HG02840 (cell line): ENCODE data around the gene CAPRIN2.

ENCODE experiments used
- ATAC-seq: cut with Tn5 transposase; IDR thresholded peaks from one replicate; pipeline ENCODE4 v1.9.1; 2021; ENCODE audit warnings: mild to moderate bottlenecking, moderate library complexity, moderate number of reproducible peaks; ENCODE audit not compliant: unreplicated experiment, low FRiP score

CAPRIN2 gene

DNA sequence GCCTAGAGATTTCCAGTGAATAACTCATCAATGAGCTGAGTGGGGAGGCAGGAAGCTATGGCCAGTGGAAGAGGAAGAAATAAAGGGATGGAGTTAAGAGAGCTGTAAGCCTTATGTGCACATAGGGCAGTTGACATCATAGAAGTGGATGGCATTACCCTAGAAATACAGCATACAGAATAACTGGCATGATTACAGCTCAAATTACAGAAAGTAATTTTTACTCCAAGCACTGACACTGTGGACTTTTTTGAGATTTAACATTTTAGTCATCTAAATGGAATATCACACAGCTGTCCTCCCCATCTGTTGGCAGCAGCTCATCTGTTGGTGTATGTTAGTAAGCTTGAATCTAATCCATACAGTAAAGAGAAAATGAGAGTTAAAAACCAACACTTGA is 53.7 kb downstream of the CAPRIN2 start:
- ATAC-seq, result no peak

DNA sequence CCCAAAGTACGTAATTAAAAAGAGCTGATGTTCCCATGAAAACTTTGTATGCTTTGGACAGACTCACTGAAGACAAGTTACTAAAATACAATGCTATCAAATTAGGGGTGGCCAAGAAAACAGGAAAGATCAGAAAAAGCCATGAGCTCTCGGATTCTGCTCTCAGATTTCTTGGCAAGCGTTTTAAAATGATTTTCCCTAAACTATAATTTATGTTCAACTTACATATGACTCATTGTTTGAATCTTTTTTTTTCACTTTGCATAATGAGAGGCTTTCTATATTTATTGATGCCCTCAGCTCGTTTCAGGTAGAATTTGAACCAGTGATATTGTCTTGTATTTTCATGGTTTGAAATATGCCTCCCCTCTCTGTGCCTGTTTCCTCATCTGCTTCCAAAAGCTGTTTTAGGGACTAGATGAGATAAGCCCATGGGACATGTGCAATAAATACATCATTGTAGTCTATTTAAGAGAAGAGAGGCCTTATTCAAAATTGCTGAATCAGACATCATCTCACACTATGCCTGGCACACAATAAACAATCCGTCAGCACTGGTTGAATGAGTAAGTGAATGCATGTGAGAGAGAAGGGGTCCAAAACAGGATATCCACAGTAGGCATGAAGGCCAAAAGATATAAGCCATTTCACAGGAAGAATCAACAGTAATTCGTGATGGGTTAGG is 54.4 kb downstream of the CAPRIN2 start:
- ATAC-seq, result no peak

DNA sequence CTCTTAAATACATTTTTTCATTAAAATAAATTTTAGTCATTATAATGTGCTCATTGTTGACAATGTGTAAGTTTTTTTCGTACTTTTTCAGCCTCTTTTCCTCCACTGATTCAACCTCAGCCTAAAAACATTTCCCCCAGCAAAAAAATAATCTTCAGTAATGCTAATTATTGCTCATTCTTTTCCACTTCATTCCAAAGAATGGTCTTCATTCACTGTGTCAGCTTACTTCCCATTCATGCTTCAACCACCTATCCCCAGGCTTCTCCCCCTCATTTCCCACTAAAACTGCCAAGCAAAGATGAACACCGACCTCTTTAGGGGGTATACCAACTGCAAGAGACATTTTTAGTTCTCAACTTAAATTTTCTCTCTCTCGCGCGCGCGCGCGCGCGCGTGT is 56.4 kb downstream of the CAPRIN2 start:
- ATAC-seq, result no peak

DNA sequence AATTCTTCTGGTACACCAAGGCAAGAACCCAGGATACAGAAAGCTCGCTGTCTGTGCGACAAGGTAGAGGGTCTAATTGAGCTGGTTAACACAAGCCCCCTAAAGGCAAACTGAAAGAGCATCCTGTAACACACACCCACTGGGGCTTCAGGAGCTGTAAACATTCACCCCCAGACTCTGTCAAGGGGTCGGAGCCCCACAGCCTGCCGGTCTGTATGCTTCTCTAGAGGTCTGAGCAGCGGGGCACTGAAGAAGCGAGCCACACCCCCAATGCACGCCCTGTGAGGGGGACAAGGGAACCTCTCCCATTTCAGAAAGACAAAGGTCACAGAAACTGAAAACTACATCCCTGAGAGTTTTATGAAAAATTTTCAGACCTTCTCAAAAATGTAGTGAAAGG is 57.8 kb downstream of the CAPRIN2 start:
- ATAC-seq, result no peak

DNA sequence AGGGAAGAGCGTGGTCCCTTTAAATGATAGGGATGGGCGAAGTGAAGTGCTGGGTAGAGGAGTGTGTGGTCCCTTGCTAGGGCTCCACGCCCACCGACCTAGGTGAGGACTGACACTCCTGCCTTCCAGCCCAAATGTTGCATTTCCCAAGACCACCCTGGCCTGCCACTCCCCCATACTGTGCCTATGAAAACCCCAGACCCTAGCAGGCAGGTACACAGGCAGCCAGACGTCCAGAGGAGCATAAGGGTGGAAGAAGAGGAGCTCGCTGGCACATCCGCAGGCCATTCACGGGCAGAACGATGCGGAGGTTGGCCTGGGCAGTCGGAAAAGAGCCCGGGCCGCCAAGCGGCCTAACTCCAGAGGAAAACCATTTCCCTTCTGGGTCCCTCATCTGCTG is 58.3 kb downstream of the CAPRIN2 start:
- ATAC-seq, result no peak

DNA sequence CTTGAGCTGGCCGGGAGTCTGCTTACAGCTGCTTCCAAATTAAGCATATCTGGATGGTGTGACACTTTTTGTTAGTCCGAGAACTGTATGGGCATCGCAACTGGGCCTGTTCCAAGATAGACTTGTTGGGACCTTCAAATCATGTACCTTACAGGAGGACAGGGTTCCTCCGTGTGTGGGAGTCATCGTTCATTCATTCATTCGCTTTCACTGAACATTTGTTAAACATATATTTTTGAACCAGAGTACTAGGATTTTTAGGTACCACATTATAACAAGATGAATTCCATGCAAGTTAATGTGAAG is 58.7 kb downstream of the CAPRIN2 start:
- ATAC-seq, result no peak

DNA sequence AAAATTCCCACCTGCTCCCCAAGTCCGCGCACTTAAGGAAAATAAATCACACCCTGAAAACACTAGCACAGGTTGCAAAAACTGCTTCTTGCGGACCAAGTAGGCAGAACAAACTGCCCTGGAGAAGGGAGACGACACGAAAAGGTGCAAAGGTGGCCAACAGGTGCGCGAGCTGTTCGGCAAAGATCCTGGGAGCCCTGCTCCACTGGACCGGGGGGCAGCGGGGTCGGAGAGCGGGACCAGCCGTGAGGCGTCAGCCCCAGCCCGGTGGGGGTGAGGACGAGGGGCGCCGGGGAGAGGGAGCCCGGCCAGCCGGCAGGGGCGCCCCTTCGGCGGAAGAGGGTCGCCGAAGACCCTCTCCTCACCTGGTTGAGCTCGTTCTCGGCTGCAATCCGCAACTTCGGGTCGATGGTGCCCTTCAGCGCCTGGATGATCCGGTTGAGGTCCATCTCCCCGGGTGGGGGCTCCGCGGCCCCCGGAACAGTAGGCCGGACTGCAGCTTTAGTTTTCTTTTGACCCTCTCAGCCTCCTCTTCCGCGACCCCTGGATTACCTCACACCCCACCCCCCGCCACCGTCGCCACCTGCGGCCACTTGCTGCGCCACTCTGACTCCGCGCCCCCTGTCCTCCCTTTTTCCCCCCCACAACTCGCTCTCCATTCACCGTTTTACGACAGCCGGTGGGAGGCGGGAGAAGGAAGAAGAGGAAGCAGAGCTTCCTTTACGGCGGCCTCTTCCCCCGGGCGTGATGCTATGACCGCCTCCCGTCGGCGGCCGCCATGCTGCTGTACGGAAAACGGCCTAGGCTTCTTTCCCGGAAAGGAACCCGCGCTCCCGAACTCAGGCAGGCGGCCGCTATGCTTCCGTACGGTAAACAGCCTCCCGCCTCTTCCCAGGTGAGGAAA is 59.3 kb downstream of the CAPRIN2 start, which contains the start of gene IPO8:
IPO8 (minus strand) TSS at position 671 of the 904 bp plus-strand sequence; CDS start at position 449, 222 bp downstream.
- ATAC-seq, result peak; percentile 84

DNA sequence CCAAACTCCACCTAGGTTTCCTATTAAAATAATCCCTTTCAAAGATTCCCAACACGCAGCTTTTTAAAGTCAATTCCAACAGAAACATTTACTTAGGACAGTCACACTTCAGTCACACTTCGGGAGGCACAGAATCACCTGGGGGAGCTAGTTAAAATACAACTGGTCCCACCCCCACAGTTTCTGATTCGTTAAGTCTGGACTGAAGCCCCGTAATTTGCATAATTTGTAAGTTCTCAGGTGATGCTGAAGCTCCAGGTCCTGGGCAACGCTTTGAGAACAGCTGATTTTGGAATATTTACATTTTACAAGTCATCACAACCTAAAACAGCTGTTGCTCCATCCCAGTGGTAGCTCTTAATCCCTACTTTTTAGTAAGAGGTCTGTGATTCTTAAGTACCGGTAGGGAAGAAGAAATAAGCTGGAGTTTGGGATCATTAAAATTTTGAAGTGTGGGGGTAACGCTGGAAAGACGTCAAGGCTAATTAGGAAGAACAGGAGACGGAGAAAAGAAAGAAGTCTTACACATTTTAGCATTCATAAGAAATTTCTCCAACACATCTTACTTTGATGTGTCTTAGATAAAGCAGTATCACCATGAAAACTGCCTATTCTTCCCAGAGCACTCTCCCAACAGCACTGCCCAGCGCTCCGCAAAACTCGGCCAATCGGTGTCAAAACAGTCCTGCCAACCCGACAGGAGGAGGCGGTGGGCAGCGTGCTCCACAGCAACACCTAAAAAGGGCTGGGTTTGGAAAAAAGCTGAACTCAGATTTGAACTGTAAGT is 60.1 kb downstream of the CAPRIN2 start:
- peak; percentile 5 for ATAC-seq

DNA sequence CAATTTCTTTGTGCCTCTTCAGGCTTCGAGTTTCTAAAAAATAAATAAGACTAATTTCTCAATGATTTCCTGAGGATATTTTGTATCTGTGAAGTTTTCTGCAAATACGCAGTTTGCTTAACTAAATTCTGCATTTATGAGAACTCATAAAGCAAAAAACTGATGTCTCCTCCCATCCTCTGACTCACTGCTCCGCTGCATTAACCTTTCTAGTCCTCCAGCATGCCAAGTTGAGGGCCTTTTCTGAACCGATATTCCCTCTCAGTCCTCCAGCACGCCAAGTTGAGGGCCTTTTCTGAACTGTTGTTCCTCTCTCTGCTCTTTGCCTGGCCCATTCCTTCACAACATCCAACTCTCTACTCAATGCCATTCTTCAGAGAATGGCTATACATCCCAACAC is 62.3 kb downstream of the CAPRIN2 start:
- ATAC-seq, result no peak

DNA sequence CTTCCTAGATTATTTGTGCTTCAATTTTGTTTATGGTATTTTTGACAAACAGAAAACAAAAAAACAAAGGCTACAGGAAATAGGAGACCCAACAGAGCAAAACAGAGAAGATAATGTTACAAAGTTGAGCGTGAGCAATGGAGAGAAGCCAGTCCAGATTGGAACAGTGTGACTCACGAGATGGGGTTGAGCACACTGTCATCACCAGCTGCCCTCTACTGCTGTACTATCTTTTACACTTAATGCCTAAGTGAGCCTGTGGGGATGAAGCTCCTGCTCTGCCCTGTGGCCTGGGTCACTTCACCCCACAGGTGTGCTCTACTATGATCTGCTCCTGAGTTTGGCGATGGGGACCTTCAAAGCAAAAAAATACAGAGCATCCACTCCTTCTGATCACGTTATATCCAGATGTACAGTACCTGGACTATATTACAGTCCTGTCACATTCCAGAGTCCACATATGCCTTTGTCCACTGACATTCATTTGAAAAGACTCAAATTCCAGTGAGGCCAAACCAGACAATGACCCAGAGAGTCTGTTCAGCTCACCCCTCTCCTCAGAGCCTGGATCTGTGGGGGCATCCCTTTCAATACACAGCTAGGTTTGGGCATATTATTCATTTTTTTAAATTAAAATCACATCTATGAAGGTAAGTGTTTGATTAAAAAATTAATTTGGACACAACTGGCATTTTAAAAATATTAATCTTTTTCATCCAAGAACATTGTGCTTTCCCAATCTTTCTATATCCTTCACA is 63.5 kb downstream of the CAPRIN2 start:
- ATAC-seq, result no peak

DNA sequence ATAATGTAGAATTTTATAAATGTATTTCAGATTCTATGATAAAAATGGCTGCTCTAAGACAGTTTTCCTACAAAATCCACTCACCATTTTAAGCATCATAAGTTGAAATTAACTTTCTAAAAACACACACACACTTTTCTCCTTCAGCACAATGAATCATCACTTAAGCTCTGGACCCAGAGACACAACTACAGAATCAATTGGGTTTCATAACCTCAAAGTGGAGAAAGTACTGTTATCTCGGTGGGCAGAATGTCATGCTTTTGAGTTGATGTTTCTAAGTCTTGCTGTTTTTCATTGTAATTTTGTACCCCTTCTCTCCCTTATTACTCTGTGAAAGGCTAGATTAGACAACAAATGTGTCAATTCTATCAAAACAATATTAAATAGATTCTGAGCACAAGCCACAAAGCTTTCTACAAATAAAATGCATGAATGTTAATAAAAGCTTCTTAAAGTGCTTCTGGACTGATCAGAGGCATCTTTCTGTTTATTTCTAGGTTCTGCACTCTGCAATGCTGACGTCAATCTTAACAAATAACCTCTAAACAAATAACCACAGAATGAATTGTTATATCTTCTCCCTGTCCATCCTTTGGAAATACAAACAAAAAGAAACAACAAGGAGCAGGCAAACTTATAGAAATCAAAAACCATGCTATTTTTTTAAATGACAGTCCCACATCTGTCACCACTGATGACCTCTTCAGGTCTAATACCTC is 67.3 kb downstream of the CAPRIN2 start:
- no peak for ATAC-seq

DNA sequence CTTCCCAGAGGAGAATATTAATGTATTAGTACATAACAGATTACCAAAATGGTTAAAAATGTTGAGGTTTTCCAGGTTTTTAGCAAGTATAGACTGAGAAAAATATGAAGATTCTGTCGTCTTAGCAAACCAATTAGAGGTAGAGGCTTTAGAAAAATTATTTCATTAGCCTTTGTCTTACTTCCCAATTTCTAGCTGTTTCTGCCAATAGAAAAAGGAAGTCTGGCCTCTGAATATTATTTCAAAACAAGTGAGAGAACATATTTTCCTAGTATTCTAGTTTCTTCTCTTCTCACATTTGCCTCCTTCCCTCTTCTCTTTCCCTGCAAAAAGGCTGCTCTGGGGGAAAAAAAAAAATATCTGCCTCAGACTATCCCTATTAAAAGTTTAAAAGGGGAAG is 75.5 kb downstream of the CAPRIN2 start:
- ATAC-seq, result no peak

DNA sequence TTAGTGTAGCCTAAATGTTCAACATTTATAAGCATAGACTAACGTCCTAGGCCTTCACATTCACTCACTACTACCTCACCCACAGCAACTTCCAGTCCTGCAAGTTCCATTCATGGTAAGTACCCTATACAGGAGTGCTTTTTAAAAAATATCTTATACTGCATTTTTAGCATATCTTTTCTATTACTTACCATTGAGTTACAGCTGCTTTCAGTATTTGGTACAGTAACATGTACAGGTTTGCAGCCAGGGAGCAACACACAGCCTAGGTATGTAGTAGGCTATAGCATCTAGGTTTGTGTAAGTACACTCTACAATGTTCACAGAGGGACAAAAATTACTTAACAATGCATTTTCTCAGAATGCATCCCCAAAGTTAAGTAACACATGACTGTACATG is 76.5 kb downstream of the CAPRIN2 start:
- no peak for ATAC-seq

DNA sequence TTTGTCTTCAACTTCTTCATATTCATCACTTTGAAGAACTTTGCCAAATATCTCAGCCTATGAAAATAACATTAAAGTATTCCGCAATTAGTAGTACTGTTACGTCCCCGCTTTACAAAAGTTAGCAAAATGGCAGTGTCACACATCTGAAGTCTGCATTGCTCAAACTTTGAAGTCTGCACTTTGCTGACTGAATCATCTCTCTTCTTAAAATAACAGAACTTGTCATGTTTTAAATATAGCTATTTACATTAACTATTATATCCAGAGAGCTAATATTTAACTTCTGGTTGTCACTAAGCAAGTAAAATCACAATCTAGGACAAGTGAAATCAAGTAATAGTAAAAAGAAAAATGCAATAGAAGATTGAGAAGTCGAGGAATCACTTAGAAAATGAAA is 93.5 kb downstream of the CAPRIN2 start:
- no peak for ATAC-seq
